Renal cortical epithelial cell (primary cell): ENCODE data around the gene NUMA1. TPM values are rescaled to one million over a fixed set of nuclear protein-coding genes. Genes with fewer than 3 reads are reported as not detected.

ENCODE experiments used
- DNase-seq: peaks from one replicate; pipeline ENCODE4 v3.0.0-alpha.2; 2011; ENCODE audit warnings: low read depth
- total RNA-seq: library from RNA; depleted of rRNA; stranded (reverse); fragments of >200 nt; gene quantifications from 2 replicates; pipeline ENCODE4 v1.2.3, GENCODE V29; 2014

The NUMA1 gene
- total RNA-seq, 1 donor from 2014 or later = 183 TPM

GRCh38 chr11:72067676-72068075, 12.7 kb downstream of the NUMA1 start:
- DNase-seq = no peak

- peak; percentile 64 for DNase-seq
Observed at GRCh38 chr11:72067266-72067665, 13.1 kb downstream of the NUMA1 start.

- no peak for DNase-seq
Observed at GRCh38 chr11:72066855-72067254, 13.5 kb downstream of the NUMA1 start.

DNA sequence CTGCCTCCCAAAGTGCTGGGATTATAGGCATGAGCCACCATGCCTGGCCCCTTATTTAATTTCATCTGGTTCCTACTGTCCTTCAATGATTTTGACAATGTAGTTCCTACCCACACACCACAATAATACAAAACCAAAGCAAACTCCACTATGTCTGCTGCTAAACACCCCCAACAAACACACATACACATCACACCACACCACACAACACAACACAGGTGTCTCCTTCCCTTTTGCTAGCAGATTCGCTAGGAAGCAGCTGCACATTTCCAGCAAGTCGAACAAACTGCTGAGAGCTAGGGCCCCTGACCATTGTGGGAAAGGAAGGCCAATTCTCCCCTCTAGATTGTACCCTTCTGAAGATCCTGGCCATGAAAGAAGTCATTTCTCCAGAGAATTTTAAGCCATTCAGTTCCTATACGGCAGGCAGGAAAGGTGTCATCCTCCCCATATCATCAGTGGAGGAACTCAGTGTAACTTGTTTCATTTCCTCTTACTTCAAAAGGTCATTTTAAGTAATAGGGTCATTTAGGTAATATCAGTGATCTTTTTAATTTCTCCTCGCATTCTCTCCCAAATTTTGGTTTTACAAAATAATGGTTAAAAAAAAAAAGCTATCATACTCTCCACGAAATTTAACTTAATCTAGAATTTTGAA, 18.5 kb downstream of the NUMA1 start:
- no peak for DNase-seq

DNA sequence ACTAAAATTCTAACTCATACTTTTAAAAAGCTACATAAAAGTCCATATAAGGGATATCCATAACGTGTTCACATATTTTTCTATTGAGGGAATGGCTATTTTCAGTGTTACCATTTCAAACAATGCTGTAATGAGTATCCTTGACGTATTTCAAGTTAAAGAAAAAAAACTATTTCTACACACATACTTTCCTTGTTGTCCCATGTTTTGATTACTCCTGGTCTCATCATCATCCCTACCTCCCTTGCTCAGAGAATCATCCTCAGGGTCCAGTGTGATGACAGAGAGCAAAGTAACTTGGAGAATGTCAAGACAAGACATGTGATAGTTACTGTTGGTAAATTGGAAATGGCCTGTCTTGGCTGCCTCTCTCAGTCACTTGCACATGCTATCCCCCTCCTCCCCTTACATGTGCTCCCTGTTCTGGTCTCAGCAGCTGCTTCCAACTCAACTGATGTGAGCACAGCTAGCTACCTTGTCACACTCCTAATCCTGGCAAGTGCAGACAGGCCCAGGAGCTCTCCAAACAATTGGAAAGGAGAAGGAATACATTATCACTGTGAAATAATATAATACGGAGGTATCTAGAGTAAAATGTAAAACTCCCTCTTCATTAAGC, 21.8 kb downstream of the NUMA1 start:
- no peak for DNase-seq

DNA sequence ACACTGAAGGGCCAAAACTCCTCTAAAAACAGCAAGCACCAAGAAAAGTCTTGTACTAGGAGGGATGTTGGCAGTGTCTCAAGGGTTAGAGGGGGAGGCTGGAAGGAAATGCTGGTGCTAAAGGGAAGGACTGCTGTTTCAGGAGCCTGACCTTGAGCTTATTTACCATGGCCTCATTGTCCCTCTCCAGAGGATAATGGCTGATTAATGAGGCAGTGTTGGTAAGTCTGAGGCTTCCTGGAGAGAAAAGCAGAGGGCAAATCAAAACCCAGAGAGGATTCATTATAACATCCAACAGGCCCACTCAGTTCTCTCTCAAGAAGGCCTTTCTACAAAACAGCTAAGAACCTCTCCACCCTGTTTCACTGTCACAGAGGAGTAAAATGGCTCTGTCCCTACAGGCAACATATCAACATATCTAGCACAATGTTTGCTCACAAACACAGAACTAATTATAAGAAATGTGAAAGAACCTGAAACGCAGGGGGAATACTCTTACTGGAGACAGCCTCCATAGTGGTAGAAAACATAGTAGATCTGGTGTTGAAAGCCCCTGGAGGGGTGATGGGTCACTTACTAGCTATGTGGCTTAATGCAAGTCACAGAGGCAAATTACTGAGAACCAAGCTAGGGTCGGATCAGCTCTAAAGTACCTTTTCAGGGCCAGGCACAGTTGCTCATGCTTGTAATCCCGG, 31.4 kb downstream of the NUMA1 start:
- no peak for DNase-seq

DNA sequence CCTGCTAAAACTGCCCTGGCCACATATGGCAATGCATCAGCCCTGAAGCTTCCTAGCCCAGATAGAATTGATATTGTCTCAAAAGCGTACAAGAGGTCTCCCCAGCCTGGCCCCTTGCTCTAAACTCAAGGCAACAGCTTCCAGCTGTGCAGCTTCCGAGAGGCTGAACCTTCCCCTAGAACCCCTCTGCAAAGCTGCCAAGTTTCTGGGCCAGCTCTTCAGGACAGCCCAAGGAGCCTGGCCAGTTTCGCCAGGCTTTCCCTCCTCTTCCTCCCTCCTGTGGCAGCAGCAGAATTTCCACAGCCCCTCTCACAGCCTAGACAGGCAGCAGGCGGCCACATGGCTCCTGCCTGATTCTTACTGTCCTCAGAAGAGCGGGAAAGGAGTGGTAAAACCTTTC, 34.5 kb downstream of the NUMA1 start:
- no peak for DNase-seq

- DNase-seq = no peak
Observed at GRCh38 chr11:72042064-72042745, 38.1 kb downstream of the NUMA1 start.

DNA sequence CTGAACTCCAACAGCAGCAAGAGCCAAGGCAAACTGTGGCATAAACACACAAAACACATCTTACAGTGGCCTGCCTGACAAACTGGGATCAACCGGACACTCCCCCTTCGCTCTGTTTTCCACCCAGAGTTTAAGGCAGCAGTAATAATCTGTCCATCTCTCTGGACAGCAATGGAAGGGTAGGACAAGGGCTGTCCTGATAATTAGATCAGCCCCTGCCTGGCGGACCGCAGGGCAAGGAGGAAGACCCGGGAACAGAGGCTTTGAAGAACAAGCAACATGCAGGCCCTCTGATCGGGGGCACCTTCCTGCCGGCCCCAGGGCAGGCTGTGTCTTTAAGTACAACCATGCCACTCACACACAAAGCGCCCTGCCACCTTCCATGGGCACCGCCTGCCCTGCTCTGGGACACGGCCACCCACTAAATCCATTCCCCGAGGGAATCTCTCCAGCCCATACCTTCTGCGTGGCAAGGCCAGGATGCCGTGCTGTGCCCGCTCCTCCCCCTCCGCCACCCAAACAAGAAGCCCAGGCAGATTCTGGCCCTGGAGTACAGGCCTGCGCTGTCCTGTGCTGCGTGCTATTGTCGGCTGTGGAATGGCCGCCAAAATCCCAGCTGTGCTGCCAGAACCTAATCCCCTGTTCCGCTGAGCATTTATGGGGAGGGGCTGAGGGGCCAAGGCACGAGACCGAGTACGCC, 38.8 kb downstream of the NUMA1 start:
- peak; percentile 61 for DNase-seq

DNA sequence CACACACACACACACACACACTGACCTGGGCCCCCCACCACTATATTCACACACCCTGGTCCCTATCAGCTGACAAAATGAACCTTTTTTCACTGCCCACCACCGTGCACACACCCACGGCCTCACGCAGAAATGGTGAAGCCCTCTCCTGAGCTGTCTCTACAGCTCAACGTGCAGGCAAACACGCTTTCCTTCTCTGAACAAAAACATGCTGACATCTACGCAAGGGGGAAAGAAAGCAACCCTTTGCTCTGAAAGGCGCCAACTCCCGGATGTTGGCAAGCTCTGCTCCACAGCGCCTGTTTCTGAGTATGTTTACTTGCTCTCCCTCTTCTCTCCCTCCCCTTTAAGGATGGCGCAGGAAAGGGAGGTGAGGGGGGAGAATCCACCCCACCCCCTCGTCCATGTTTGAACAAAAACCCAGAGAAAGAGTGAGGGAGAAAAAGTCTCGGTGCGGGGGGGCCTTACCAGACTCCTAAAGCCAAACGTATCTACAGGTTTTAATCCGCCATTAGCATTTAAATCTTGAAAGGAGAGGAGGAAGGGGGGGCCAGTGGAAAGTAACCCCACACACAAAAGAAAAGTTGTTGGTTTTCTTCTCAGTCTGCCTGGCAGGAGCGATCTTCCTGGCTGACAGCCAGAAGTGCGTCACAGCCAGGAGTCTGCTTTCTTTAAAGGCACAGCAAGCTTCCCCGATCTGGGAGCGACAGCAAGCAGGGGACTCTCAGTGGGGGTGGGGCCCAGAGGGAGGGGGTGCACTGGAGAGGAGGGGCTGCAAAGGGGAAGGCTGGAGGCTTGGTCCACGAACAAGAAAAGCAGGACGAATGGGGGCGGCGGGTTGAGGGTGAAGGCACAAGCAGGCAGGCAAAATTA, 39.6 kb downstream of the NUMA1 start:
- peak; percentile 89 for DNase-seq

DNA sequence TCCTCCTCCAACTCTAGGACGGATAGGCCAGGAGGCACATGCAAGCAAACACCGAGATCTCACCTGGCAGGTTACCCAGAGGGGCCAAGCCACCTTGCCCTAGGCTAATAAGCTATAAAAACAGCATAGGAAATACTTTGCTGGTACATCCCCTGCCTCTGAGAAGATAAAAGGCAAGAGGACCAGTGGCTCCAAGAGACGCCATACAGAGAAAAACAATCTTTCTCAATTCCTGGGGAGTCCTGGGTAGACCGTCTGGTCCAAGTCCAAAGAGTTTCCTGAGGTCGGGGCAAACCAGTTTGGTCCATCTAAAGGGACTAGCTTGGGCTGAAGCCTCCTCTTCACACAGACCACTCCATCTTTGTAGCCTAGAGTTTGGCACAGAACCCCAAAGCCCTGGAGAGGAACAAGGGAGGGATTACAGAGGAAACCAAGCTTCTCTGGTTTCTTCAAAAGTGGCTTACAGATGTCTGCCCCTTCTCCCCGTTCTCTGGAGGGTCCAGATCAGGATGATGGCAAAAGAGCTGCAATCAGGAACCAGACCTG, 40.4 kb downstream of the NUMA1 start:
- no peak for DNase-seq

GRCh38 chr11:72039031-72039855, 41.1 kb downstream of the NUMA1 start:
- DNase-seq = no peak

- no peak for DNase-seq
Observed at GRCh38 chr11:72038491-72038890, 41.9 kb downstream of the NUMA1 start.

DNA sequence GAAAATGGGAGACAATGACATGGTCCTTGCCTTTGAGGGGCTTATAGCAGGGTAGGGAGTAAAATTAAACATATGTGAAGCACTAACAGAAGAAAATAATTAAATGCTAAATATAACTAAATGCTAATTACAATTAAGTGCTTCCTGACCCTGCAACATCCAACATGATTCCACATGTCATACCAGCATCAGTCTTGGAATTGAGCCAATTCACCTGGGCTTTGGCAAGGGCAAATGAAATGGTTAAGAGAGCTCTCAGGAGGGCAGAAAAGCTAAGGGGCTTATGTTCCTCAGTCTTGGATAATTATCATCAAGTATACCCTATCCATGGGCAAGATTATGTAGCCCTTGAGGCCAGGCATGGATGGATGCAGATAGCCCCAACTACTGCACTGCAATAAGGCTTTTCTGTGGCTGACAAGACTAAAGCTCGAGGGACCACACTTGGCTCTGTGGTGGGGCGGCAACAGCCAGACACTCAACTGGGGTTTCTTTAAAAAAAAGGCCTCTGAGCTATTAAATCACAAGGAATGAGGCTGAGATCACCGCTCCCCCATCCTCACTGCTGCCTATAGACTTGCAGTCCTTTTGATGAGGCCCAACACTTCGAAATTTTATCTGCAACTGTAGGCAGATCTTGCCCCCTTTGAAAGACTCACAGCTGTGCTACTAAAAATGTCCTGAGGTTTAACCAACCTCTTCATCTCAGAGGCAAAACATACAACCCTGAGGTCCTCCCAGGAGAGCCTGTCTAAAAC, 42.6 kb downstream of the NUMA1 start:
- no peak for DNase-seq

- DNase-seq = no peak
Observed at GRCh38 chr11:72036687-72037086, 43.7 kb downstream of the NUMA1 start.

- peak; percentile 30 for DNase-seq
Observed at GRCh38 chr11:72030472-72031045, 49.8 kb downstream of the NUMA1 start.

GRCh38 chr11:72026090-72026489, 54.3 kb downstream of the NUMA1 start:
- DNase-seq = no peak

GRCh38 chr11:72024069-72024754, 56.1 kb downstream of the NUMA1 start:
- no peak for DNase-seq
